ENCODE measurements around the gene CLEC18A.

Gene CLEC18A

DNA sequence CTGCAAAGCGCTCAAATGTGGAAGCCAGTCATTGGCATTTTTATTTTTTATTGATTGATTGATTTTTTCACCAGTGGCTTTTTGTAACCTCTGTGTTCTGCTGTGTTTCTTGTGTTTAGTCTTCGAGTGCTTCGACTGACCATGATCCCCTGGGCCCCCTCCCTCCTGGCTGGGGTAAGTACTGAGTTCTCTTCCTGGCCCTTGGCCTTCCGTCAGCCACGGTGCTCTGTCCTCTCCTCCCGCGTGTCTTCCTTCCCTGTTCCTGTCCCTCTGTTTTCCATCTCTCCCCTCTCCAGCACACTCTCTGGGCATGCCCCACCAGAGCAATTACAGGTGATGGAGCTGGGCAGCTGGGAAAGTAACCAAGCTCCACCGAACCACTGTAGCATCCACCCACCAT lies 25.8 kb upstream of the CLEC18A start (continued):
- no peak for TF ChIP-seq ZNF645 (tag by site-specific recombination; IDR thresholded peaks at IDR 0.05)

GRCh38 chr16:69926241-69926640 lies 24.9 kb upstream of the CLEC18A start:
- Histone ChIP-seq H3K4me3 (ENCODE audit: low read depth, low read length) (no peak overlapping the region), H3K36me3 (ENCODE audit: control insufficient read depth in 2 of 2, insufficient read depth in 1 of 2, low read length in 2 of 2) (peaks cover 0 to 15% of the 10 kb centered on the region in 2 experiments; a peak in 1 of 3 replicates), H3K9me3 (ENCODE audit: control insufficient read depth, insufficient read depth, low read depth, low read length) (no peaks in the 10 kb centered on the region), H3K27ac (ENCODE audit: extremely low read depth, low read depth, low read length) (no peak overlapping the region), H3K4me1 (ENCODE audit: control insufficient read depth, insufficient read depth, low read length) (no peaks in the 10 kb centered on the region)
- TF ChIP-seq ZNF654 (tag by site-specific recombination; IDR thresholded peaks at IDR 0.05; ENCODE audit: low read depth): no peak
- TF ChIP-seq KLF7 (tag by site-specific recombination; IDR thresholded peaks at IDR 0.05; ENCODE audit: borderline replicate concordance): no peak
- no peak for TF ChIP-seq TRIM28 (IDR thresholded peaks at IDR 0.05; ENCODE audit: borderline replicate concordance, low read length)
- no peak for TF ChIP-seq ZNF292 (tag by site-specific recombination; IDR thresholded peaks at IDR 0.05; ENCODE audit: borderline replicate concordance, low read depth)
- TF ChIP-seq ZNF404 (tag by site-specific recombination; IDR thresholded peaks at IDR 0.05): no peak
- no peak for TF ChIP-seq ZBTB1 (tag by site-specific recombination; IDR thresholded peaks at IDR 0.05)
- CTCF ChIA-PET: interaction anchor here (0.6 kb wide), 1 partner anchor 11 kb away, joined by 3 read pairs; no protein-coding TSS in a partner anchor
- POLR2A ChIA-PET: no interaction called here

DNA sequence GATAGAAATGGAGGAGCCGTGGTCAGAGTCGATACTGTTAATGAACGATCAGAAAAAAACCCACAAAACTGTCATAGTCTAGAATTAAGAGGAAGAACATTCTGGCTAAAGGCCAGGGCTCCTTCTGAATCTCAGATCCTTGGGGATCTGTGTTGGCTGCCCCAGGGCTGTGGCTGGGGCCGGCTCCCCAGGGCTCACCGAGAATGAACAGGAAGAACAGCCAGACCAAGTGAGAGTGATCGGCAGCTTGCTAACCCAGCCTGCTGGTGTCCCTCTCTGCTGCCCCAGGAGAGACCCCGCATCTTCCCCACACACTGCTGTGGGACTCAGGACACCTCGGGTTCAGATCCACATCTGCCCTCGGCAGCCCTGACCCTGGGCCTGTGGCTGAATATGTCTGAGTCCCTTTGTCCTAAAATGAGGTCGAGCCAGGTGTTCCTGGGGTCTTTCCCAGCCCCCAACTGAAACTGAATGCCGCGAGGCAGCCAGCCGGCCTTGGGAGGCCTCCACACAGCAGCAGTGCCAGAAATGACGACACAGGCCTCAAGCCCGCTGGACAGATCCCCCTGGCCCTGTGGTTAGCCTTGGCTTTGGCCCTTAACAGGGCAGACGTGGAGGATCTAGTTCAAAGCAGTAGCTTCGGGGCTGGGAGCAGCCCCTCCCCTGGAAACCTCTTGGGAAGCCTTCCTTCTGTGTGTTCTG lies 23.9 kb upstream of the CLEC18A start:
- Histone ChIP-seq H3K36me3 (ENCODE audit: control insufficient read depth in 2 of 2, insufficient read depth in 1 of 2, low read length in 2 of 2) (peaks cover 0 to 22% of the 10 kb centered on the region in 2 experiments; a peak in 1 of 3 replicates), H3K9me3 (ENCODE audit: control insufficient read depth, insufficient read depth, low read depth, low read length) (no peaks in the 10 kb centered on the region), H3K27ac (ENCODE audit: extremely low read depth, low read depth, low read length) (no peak overlapping the region), H3K4me1 (ENCODE audit: control insufficient read depth, insufficient read depth, low read length) (no peaks in the 10 kb centered on the region), H3K4me3 (ENCODE audit: low read depth, low read length) (no peak overlapping the region)
- ChIA-PET CTCF (interaction anchor here (0.8 to 1.3 kb wide), 3 partner anchors 56 to 131 kb away, joined by 3 to 5 read pairs (median 4); no protein-coding TSS in a partner anchor), POLR2A (no interaction called here)
- TF ChIP-seq REST (tag by site-specific recombination; IDR thresholded peaks at IDR 0.05): 0 out of 2 replicates have a peak, but pooled peaks have one; percentile 46
- TF ChIP-seq ZNF776 (tag by site-specific recombination; IDR thresholded peaks at IDR 0.05; ENCODE audit: borderline replicate concordance): no peak

GRCh38 chr16:69928856-69929400 lies 22.2 kb upstream of the CLEC18A start:
- Histone ChIP-seq H3K4me1 (ENCODE audit: control insufficient read depth, insufficient read depth, low read length) (no peaks in the 10 kb centered on the region), H3K4me3 (ENCODE audit: low read depth, low read length) (no peak overlapping the region), H3K9me3 (ENCODE audit: control insufficient read depth, insufficient read depth, low read depth, low read length) (no peaks in the 10 kb centered on the region), H3K36me3 (ENCODE audit: control insufficient read depth in 2 of 2, insufficient read depth in 1 of 2, low read length in 2 of 2) (peaks cover 0 to 38% of the 10 kb centered on the region in 2 experiments; a peak in 1 of 3 replicates), H3K27ac (ENCODE audit: extremely low read depth, low read depth, low read length) (no peak overlapping the region)
- POLR2A ChIA-PET: no interaction called here
- CTCF ChIA-PET: interaction anchor here (0.6 to 3.6 kb wide), 9 partner anchors 8 to 1283 kb away, joined by 3 to 81 read pairs (median 8); no protein-coding TSS in a partner anchor
- no peak for TF ChIP-seq ZNF623 (tag by site-specific recombination; IDR thresholded peaks at IDR 0.05)
- TF ChIP-seq, protein P1, sequence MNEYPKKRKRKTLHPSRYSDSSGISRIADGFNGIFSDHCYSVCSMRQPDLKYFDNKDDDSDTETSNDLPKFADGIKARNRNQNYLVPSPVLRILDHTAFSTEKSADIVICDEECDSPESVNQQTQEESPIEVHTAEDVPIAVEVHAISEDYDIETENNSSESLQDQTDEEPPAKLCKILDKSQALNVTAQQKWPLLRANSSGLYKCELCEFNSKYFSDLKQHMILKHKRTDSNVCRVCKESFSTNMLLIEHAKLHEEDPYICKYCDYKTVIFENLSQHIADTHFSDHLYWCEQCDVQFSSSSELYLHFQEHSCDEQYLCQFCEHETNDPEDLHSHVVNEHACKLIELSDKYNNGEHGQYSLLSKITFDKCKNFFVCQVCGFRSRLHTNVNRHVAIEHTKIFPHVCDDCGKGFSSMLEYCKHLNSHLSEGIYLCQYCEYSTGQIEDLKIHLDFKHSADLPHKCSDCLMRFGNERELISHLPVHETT (tag by site-specific recombination; IDR thresholded peaks at IDR 0.05): no peak
- TF ChIP-seq ZBTB1 (tag by site-specific recombination; IDR thresholded peaks at IDR 0.05): no peak
- TF ChIP-seq ATF2 (tag by site-specific recombination; IDR thresholded peaks at IDR 0.05; ENCODE audit: low read depth): no peak
- TF ChIP-seq ZNF202 (tag by site-specific recombination; IDR thresholded peaks at IDR 0.05; ENCODE audit: borderline replicate concordance): no peak
- TF ChIP-seq ZBTB10 (tag by site-specific recombination; IDR thresholded peaks at IDR 0.05): no peak
- no peak for TF ChIP-seq ZNF16 (tag by site-specific recombination; IDR thresholded peaks at IDR 0.05; ENCODE audit: low read depth)

Measured in HEK293 (cell line).